Measurements from ENCODE around the gene RNF20.

RNF20 gene, protein sequence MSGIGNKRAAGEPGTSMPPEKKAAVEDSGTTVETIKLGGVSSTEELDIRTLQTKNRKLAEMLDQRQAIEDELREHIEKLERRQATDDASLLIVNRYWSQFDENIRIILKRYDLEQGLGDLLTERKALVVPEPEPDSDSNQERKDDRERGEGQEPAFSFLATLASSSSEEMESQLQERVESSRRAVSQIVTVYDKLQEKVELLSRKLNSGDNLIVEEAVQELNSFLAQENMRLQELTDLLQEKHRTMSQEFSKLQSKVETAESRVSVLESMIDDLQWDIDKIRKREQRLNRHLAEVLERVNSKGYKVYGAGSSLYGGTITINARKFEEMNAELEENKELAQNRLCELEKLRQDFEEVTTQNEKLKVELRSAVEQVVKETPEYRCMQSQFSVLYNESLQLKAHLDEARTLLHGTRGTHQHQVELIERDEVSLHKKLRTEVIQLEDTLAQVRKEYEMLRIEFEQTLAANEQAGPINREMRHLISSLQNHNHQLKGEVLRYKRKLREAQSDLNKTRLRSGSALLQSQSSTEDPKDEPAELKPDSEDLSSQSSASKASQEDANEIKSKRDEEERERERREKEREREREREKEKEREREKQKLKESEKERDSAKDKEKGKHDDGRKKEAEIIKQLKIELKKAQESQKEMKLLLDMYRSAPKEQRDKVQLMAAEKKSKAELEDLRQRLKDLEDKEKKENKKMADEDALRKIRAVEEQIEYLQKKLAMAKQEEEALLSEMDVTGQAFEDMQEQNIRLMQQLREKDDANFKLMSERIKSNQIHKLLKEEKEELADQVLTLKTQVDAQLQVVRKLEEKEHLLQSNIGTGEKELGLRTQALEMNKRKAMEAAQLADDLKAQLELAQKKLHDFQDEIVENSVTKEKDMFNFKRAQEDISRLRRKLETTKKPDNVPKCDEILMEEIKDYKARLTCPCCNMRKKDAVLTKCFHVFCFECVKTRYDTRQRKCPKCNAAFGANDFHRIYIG

DNA sequence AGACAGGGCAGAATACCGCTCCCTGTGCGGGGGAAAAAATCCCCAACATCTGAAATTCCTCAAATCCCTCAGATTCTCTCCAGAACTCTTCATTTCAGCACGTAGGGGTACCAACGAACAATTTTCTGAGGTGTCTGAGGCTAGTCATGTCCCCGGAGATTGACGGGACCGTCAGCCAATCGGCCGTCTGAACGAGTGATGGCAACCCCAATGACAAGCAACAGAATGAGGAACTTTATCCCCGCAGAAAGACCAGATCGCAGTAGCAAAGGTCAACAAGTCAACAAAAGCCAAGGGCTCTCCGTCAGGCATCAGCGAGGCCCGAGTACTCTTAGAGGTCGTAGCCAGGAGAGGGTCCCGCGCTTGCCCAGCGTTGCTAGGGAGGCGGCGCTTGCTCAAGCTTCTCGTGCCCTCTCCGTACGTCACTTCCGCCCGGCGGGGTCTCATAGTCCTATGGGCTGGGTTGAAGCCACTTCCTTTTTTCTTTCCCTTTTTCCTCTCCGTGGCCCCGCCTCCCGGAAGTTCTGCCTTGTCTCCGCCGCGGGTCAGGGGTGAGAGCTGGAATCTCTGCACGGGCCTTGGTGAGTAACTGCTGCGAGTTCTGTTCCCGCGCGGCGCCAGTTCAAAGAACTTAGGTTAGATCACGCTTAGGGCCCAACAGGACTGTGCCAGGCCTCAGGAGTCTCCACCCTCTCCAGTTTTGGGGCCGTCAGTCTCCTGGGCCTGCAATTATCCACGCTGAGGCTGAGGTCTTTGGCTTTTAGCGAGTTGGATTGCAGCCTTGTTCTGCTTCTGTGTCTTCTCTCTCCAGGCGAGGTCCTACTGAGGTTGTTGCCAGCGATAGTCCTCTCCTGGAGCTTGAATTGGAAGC, at the start of gene RNF20:
Gene RNF20, plus strand, starts transcription at position 520 of the 871 bp plus-strand sequence. CDS start 1,571 bp downstream, outside the sequence.
- in situ Hi-C loops (cut with MboI; ENCODE audit: low sequenced_read_pairs): loop anchor here (5.0 kb wide), 1 partner anchor 76 kb away; no protein-coding TSS in a partner anchor
- Histone ChIP-seq H3K27me3 (ENCODE audit: low read depth) (no peaks in the 10 kb centered on the region), H3K36me3 (replicated peaks) (peaks cover 14% of the 10 kb centered on the region), H3K9me3 (no peaks in the 10 kb centered on the region), H3K4me1 (no peaks in the 10 kb centered on the region), H3K4me3 (peak within 1 kb of the TSS; percentile 63)
- peak; percentile 96 to 100 for DNase-seq (ENCODE audit: low spot score in 2 of 2)

DNA sequence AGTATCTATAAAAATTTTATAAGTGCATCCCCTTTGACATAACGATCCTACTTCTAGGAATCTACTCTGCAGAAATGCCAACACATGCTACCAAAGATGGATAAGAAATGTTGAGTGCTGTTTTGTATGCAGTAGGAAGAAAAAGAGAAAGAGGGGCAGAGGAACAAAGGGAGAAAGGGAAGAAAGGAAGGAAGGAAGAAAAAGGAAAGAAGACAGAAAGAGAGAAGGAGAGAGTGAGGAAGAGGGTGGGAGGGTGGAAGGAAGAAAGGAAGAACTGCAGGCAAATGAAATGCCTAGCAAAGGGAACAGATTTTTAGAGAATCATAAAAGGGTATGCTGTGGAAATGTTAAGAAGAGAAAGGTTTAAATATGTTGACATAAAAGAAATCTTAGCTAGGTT, 49.6 kb upstream of the RNF20 start:
- DNase-seq (ENCODE audit: low spot score in 2 of 2): no peak
- H3K9me3 ChIP-seq: no peaks in the 10 kb centered on the region
- H3K27me3 ChIP-seq (ENCODE audit: low read depth): no peaks in the 10 kb centered on the region
- in situ Hi-C loops (cut with MboI; ENCODE audit: low sequenced_read_pairs): no loop called here
- H3K36me3 ChIP-seq (replicated peaks): no peaks in the 10 kb centered on the region
- no peaks in the 10 kb centered on the region for H3K4me1 ChIP-seq
- H3K4me3 ChIP-seq: no peak overlapping the region

DNA sequence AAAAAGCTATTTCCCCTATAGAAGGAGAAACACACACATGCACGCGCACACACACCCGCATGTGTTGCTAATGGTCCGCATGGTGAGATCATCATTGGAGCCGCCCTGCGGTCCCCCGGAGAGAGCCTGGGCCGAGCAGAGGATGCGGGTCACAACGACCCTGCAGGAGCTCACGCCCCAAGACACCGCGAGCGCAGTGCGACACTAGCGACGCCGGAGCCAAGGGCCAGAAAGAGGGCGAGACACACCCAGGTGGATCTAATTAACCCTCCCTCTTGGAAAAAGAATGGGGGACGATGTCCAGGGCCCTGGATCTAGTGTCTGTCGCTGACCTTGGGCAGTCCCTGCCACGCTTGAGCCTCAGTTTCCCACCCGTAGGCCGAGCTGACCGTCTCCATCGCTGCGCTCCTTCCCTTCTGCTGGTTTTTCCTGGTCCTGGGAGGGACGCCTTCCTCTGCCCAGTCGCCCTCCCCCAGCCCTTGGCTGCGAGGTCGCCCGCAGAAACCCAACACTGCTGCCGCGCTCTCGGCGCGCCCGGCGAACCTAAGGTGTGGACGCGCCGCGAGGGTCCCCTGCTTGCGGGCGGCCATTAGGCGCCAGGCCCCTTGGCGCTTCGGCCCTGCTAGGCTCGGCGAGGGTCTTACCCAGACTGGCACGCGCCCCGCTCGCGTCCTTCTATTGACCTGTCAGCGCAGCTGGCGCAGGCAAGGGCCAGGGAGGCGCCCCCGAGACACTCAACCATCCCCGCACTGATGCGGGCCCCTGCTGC, 47.5 kb upstream of the RNF20 start:
- DNase-seq (ENCODE audit: low spot score in 2 of 2): no peak
- H3K27me3 ChIP-seq (ENCODE audit: low read depth): no peaks in the 10 kb centered on the region
- in situ Hi-C loops (cut with MboI; ENCODE audit: low sequenced_read_pairs): no loop called here
- no peaks in the 10 kb centered on the region for H3K36me3 ChIP-seq (replicated peaks)
- no peaks in the 10 kb centered on the region for H3K9me3 ChIP-seq
- no peak overlapping the region for H3K4me3 ChIP-seq
- H3K4me1 ChIP-seq: no peaks in the 10 kb centered on the region

DNA sequence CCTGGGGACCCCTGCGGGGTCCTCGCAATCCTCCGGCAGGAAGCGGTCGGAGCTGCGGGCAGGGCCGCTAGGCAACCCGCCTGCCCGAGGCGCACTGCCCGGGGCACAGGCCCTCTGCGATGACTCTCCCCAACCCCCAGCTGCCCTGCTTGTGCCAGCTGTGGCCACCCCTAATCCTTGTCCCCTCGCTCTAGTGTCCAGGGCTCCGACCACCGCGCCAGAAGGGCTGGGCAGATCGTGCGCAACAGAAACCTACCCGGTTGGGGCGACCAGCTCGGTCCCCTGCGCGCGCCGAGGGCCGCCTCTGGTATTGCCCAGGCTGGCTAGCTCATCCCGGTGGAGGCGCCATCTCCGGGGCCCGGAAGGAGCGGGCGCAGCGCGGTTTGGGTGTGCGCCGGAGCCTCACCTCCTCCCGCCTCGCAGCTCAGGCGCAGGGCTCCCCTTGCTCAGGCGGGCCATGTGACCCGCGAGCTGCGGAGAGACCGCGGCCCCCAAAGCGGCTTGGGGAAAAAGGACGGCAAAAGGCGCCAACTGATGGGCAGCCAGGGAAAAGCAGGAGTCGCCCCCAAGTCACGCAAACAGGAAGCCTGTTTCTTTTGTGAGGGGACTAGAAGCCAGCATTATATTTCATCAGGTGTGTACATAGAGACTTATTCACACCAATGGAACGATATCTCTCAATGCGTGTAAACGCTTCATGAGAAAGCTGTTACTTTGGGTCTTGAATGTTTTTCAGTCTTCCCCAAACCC, 46.8 kb upstream of the RNF20 start:
- Histone ChIP-seq H3K36me3 (replicated peaks) (no peaks in the 10 kb centered on the region), H3K4me1 (no peaks in the 10 kb centered on the region), H3K27me3 (ENCODE audit: low read depth) (no peaks in the 10 kb centered on the region), H3K9me3 (no peaks in the 10 kb centered on the region), H3K4me3 (no peak overlapping the region)
- in situ Hi-C loops (cut with MboI; ENCODE audit: low sequenced_read_pairs): no loop called here
- no peak for DNase-seq (ENCODE audit: low spot score in 2 of 2)

DNA sequence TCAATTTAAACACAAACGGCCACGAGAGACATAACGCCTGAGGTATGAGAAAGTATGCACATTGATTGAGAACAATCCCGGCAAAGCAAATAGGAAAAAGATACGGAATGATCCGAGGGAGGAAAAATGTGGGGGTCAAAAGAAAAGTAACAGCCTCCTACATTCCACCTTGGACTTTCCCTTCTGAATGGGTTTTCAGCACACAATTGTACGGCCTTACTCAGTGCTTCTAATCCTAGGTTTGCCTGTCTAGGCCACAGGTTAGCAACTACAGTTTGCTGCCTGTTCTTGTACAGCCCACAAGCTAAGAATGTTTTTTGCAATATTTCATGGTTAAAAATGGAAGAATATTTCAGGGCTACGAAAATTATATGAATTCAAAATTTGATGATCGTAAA, 46.2 kb upstream of the RNF20 start:
- in situ Hi-C loops (cut with MboI; ENCODE audit: low sequenced_read_pairs): no loop called here

DNA sequence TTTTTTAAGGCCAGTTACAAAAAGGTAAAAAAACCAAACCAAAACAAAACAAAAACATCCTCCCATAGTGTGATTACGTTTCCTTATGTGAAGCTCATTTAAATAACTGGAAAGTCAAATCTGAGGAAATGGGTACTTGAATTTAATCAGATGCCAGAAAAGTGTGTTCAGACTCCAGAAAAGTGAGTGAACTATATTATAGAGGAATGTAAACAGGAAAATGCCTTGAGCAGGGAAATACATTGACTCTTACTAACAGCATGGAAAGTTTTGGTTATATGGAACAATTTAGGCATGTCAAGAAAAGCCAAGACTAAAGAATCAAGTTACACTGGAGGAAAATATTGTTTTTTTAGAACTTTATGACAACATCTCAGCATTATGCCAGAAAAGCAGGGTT, 37.8 kb upstream of the RNF20 start:
- no peaks in the 10 kb centered on the region for H3K4me1 ChIP-seq
- no peak overlapping the region for H3K4me3 ChIP-seq
- peaks cover 3% of the 10 kb centered on the region for H3K27me3 ChIP-seq (ENCODE audit: low read depth)
- no peaks in the 10 kb centered on the region for H3K36me3 ChIP-seq (replicated peaks)
- in situ Hi-C loops (cut with MboI; ENCODE audit: low sequenced_read_pairs): no loop called here
- no peaks in the 10 kb centered on the region for H3K9me3 ChIP-seq
- no peak for DNase-seq (ENCODE audit: low spot score in 2 of 2)

More for the DNA sequence above, 46.2 kb upstream of the RNF20 start:
- Histone ChIP-seq H3K4me1 (no peaks in the 10 kb centered on the region), H3K9me3 (no peaks in the 10 kb centered on the region), H3K4me3 (no peak overlapping the region), H3K27me3 (ENCODE audit: low read depth) (no peaks in the 10 kb centered on the region), H3K36me3 (replicated peaks) (no peaks in the 10 kb centered on the region)
- no peak for DNase-seq (ENCODE audit: low spot score in 2 of 2)

DNA sequence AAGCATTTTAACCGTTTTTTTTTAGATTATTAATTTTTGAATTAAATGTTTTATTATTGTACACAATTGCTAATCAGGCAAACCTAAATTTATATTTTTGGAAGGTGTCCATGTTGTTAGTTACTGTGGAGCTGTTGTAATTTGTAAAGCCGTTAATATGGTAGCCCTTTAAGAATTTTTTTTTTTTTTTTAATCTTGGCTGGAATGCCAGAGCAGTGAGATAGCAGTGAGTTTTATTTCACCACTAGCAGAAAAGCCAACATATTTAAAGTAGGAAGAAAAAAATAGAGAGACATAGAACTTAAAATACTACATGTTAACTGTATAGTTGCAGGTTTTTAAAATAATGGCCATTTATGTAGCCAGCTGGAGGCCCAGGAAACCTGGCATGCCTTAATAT, 35.3 kb upstream of the RNF20 start:
- no peaks in the 10 kb centered on the region for H3K36me3 ChIP-seq (replicated peaks)
- in situ Hi-C loops (cut with MboI; ENCODE audit: low sequenced_read_pairs): no loop called here
- H3K4me1 ChIP-seq: no peaks in the 10 kb centered on the region

DNA sequence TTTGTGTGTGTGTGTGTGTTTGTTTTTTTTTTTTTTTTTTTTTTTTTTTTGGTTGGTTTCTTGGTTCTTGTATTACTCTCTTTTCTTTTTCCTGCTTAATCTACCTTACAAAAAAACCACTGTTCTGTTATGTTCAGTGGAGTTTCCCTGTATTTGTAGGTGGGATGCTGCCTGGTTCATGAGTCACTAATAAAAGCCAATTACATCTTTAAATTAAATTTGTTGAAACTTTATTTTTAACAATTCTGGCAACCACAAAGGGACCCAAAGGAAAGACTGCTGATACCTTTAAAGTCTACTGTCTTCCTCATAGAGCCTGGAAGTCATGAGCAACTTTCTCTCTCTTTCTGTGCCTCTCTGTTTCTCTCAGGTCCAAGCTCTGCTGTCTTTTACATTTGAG, 29.5 kb upstream of the RNF20 start:
- Histone ChIP-seq H3K27me3 (ENCODE audit: low read depth) (peaks cover 2% of the 10 kb centered on the region), H3K4me1 (no peaks in the 10 kb centered on the region), H3K4me3 (no peak overlapping the region), H3K36me3 (replicated peaks) (no peaks in the 10 kb centered on the region), H3K9me3 (no peaks in the 10 kb centered on the region)
- no peak for DNase-seq (ENCODE audit: low spot score in 2 of 2)
- in situ Hi-C loops (cut with MboI; ENCODE audit: low sequenced_read_pairs): no loop called here

More for the DNA sequence above, 35.3 kb upstream of the RNF20 start:
- peaks cover 3% of the 10 kb centered on the region for H3K27me3 ChIP-seq (ENCODE audit: low read depth)
- no peak overlapping the region for H3K4me3 ChIP-seq
- no peak for DNase-seq (ENCODE audit: low spot score in 2 of 2)
- no peaks in the 10 kb centered on the region for H3K9me3 ChIP-seq

DNA sequence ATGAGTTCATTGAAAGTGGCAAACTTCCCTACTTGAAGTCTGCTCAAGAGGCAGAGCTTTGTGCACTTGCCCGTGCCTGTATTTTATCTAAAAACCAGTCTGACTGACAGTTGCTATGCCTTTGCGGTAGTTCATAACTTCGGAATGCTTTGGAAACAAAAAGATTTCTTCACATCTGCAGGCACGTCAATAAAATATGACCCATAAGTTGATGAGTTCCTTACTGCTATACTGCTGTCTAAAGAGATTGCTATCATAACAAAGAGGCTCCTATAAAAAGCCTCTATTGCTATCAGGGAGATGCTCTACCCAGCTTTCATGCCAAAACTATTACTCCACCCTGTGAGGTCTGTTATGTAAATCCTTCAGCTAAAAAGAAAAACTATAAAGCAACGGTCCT, 25.4 kb upstream of the RNF20 start:
- Histone ChIP-seq H3K4me3 (no peak overlapping the region), H3K4me1 (no peaks in the 10 kb centered on the region), H3K27me3 (ENCODE audit: low read depth) (no peaks in the 10 kb centered on the region), H3K36me3 (replicated peaks) (no peaks in the 10 kb centered on the region), H3K9me3 (no peaks in the 10 kb centered on the region)
- DNase-seq (ENCODE audit: low spot score in 2 of 2): no peak
- in situ Hi-C loops (cut with MboI; ENCODE audit: low sequenced_read_pairs): no loop called here

DNA sequence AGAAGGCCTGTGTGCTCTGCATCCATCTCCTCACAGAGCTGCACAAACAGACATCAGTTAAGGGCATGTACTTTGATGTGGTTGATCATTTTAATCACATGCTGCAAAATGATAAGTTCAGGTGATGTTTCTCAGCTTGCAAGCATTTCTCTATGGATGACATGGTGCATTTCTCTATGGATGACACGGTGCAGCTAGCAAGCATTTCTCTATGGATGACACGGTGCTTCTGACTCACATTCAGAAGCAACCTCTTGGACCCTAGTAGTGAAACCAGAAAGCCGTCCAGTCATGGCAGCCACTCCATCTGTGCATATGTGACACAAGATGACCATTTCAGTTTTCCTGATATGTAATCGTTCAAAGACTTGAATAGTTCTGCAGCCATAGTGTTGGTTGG, 24.1 kb upstream of the RNF20 start:
- in situ Hi-C loops (cut with MboI; ENCODE audit: low sequenced_read_pairs): no loop called here
- H3K4me3 ChIP-seq: no peak overlapping the region
- no peaks in the 10 kb centered on the region for H3K4me1 ChIP-seq
- no peaks in the 10 kb centered on the region for H3K27me3 ChIP-seq (ENCODE audit: low read depth)
- no peaks in the 10 kb centered on the region for H3K9me3 ChIP-seq
- DNase-seq (ENCODE audit: low spot score in 2 of 2): no peak
- no peaks in the 10 kb centered on the region for H3K36me3 ChIP-seq (replicated peaks)

DNA sequence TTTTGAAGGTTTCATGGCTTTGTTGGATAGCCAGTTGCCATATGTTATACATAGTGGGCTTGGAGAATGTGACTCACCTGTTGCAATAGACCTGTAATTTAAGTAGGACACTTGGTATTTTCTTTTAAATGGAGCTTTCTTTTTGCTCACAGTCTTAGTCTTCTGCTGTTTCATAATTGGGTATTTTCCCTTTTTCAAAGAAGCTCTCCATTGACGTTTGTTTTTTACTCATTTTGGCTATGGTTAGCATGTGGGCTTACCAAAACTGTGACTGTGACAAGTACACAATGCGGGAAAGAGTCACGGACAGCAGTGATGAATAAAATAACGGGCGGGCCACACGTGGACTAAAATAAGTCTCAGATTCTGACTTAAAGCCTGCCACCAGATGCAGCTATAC, 23.2 kb upstream of the RNF20 start:
- Histone ChIP-seq H3K4me1 (no peaks in the 10 kb centered on the region), H3K27me3 (ENCODE audit: low read depth) (no peaks in the 10 kb centered on the region), H3K36me3 (replicated peaks) (no peaks in the 10 kb centered on the region), H3K9me3 (no peaks in the 10 kb centered on the region), H3K4me3 (no peak overlapping the region)
- DNase-seq (ENCODE audit: low spot score in 2 of 2): no peak
- in situ Hi-C loops (cut with MboI; ENCODE audit: low sequenced_read_pairs): no loop called here

DNA sequence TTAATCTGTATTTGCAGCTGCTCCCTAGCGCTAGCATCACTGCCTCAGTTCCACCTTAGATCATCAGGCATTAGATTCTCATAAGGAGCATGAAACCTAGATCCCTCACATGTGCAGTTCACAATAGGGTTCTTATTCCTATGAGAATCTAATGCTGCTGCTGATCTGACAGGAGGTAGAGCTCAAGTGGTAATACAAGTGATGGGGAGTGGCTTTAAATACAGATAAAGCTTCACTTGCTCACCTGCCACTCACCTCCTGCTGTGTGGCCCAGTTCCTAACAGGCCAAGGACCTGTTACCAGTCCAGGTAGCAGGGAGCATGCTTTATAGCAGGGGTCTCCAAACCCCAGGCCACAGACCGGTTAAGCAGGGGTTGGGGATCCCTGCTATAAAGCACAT, 22.6 kb upstream of the RNF20 start:
- H3K27me3 ChIP-seq (ENCODE audit: low read depth): no peaks in the 10 kb centered on the region
- no peak overlapping the region for H3K4me3 ChIP-seq
- DNase-seq (ENCODE audit: low spot score in 2 of 2): no peak
- no peaks in the 10 kb centered on the region for H3K9me3 ChIP-seq
- in situ Hi-C loops (cut with MboI; ENCODE audit: low sequenced_read_pairs): no loop called here
- no peaks in the 10 kb centered on the region for H3K36me3 ChIP-seq (replicated peaks)
- no peaks in the 10 kb centered on the region for H3K4me1 ChIP-seq

All from HAP-1 (cell line).